ENCODE measurements around the gene KCNIP3.
"Not testable (repeated sequence)": the region's sequence is repeated elsewhere in the genome, so short reads cannot be mapped to it uniquely, and the experiment has no call there.

Gene KCNIP3

GRCh38 chr2:95433373-95433772, 136.2 kb downstream of the KCNIP3 start:
- DNase-seq = not testable (repeated sequence)

- DNase-seq = not testable (repeated sequence)
These were observed 136.8 kb downstream of the KCNIP3 start for GRCh38 chr2:95433973-95434372.

DNA sequence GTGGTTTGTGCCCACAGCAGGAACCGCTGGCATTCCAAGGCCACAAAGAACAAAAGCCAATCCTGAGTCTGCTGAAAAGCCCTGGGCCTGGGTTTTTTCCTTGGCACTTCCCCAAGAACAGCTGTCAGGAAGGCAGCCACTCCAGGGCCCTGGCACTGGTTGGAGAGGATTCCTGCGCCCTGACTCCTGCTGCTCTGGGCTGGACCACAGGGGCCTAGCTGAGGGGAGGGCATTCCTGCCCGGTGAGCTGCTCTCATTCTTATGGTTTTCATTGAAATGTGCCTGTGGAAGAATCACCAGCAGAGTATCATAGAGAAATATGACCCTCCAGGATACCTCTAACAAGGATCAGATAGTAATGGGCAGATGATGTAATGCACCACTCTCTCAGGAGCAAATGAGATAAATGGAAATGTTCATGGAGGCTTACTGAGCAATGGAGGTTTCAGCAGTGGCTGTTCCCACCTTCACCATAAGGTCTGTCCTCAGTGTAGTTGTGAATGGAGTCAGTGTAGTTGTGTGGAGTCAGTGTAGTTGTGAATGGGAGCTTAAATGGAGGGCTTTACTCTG, 137.4 kb downstream of the KCNIP3 start:
- DNase-seq = not testable (repeated sequence)

DNA sequence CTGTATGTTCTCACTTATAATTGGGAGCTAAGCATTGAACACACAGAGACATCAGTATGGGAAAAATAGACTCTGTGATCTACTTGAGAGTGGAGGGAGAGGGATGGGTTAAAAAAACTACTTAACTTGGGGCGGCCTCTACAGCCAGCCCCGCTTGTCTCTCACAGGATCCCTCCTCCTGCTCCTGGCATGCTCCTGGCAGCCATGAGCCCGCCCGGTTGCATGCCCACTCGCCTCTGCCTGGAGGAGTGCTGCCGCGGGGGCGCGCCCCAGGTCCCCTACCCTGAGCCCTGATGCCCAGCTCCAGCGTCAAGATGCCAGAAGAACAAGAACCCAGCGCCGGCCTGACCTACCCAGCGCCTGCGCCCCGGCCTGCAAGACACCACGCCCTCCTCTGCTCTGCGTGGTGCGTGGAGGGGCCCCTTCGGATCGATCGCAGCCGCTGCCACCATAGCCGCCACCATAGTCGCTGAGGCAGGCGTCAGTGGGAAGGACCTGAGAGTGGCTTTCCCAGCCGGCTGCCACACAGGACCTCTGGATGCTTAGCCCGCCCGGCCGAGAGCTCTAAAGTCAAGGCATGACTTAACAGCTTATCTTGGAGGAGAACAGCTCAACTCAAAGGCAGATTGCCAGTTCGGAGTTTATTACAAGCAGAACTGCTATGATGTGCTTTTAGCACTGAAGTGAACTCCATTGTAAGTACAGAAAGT, 138.2 kb downstream of the KCNIP3 start:
- DNase-seq = not testable (repeated sequence)
